ENCODE data around the gene KDM2A.

- no peak for TF ChIP-seq EZH2 (IDR thresholded peaks at IDR 0.05; ENCODE audit: low read length, unreplicated experiment)
- TF ChIP-seq CTCF (conservative IDR thresholded peaks at IDR 0.05; ENCODE audit: low read depth, low read length): no peak
These were observed 188.5 kb downstream of the KDM2A start for GRCh38 chr11:67307545-67308001.
